Measurements from ENCODE around the gene NGLY1.

DNA sequence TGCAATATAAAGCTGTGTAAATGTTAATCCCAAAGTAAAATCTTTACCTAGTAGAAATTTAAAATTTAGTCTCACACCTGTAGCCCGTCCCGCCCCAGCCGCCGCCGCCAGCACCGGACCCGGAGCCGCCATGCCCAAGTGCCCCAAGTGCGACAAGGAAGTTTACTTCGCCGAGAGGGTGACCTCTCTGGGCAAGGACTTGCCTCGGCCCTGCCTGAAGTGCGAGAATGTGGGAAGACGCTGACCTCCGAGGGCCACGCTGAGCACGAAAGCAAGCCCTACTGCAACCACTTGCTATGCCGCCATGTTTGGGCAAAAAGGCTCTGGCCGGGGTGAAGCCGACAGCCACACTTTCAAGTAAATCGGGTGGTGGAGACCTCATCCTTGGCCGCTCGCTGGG lies 96.5 kb downstream of the NGLY1 start:
- no peak for TF ChIP-seq YY1 (IDR thresholded peaks at IDR 0.05; ENCODE audit: low read depth)
- no peak for TF ChIP-seq ZBTB7A (IDR thresholded peaks at IDR 0.05; ENCODE audit: low read depth)
- no peak for TF ChIP-seq RAD21 (IDR thresholded peaks at IDR 0.05; ENCODE audit: low read depth)
- no peak for TF ChIP-seq FOXM1 (IDR thresholded peaks at IDR 0.05; ENCODE audit: borderline replicate concordance, low read depth)
- TF ChIP-seq CEBPB (IDR thresholded peaks at IDR 0.05) = no peak
- TF ChIP-seq EP300 (IDR thresholded peaks at IDR 0.05; ENCODE audit: borderline replicate concordance) = no peak

Measured in Ishikawa (cell line).